ENCODE results near the gene TUBB6.

Gene TUBB6

GRCh38 chr18:12291690-12292089, 16.4 kb upstream of the TUBB6 start:
- DNase-seq: no peak

GRCh38 chr18:12293831-12294230, 14.2 kb upstream of the TUBB6 start:
- DNase-seq: no peak

DNA sequence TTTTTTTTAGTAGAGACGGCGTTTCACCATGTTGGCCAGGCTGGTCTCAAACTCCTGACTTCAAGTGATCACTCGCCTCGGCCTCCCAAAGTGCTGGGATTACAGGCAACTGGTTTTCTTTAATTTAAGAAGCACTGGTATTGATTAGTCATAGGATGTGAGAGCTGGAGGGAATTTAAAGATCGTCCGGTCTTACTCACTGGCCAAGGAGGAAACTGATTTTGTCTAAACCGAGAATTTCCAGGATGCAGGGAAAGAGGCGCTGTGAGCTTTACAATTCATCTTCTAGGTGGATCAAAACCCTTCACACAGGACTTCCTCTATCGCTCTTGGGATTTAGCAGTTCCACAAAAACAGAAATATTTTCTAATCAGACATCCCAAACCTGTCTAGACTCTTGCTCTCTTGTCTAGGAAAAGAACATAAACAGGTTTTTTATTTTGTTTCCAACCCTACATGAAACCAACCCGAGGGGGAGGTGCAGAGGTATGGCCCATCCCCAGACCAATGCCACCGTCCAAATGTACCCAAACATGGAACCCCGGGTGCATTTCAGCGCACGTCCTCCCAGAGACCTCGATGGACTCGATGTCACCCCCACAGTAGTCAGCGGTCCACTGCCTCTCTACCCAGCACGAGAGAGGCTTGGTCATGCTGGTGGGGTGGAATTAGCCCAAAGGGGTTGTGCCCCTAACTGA, 12.5 kb upstream of the TUBB6 start:
- no peak for DNase-seq

DNA sequence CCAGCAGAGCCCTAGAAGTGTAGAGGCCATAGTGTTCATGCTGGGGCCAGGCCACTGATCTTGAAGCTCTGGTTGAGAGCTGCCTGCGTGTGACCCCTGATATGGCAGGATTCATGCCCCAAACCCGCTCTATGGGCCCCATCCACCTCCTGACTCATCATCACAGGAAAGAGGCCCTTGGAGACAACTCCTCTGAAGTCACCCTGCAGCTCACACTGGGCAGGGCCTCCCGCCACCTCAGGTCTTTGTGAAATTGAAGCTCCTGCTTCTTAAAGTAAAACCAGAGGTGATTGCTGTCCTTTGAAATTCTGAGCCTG, 12.0 kb upstream of the TUBB6 start:
- DNase-seq: no peak

DNA sequence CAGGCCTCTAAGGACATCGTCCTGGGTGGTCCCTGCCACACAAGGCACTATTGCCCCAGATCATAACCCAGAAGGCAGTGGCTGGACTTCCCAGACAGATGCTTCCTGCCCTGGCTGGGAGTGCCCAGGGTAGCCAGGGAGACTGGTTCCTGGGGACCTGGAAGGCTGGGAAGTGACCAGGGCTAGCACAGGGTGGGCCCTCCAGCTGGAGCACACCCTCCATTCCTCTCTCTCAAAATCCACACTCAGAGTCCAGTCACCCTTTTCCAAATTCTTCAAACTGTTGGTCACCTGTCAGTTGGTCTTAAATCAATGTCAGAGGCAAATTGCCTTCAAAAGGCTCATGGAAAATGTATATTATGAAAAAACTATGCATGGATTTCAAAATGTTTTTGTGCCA, 11.6 kb upstream of the TUBB6 start:
- no peak for DNase-seq

GRCh38 chr18:12299862-12300261, 8.2 kb upstream of the TUBB6 start:
- no peak for DNase-seq

GRCh38 chr18:12301263-12302005, 6.6 kb upstream of the TUBB6 start:
- DNase-seq: no peak

GRCh38 chr18:12302391-12303147, 5.5 kb upstream of the TUBB6 start:
- no peak for DNase-seq

GRCh38 chr18:12304351-12305210, 3.5 kb upstream of the TUBB6 start:
- DNase-seq: no peak

DNA sequence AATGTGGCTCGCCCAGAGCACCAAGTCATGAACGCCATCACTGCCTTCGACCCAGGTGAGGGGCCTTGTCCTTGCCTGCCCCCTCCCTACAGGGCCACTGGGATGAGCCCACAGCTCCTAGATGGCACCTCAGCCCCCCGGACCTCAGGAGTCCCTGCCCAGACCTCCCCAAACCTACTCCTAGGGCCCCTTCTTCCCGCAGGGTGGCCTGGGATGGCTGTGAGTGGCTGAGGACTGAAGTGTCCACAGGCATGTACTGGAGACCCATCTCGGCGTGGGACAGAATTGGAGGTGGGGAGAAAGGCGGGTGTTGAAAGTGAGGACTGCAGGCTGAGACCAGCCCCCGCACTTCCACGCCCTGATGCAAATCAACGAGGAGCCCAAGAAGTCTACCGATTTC, 2.8 kb upstream of the TUBB6 start:
- no peak for DNase-seq

DNA sequence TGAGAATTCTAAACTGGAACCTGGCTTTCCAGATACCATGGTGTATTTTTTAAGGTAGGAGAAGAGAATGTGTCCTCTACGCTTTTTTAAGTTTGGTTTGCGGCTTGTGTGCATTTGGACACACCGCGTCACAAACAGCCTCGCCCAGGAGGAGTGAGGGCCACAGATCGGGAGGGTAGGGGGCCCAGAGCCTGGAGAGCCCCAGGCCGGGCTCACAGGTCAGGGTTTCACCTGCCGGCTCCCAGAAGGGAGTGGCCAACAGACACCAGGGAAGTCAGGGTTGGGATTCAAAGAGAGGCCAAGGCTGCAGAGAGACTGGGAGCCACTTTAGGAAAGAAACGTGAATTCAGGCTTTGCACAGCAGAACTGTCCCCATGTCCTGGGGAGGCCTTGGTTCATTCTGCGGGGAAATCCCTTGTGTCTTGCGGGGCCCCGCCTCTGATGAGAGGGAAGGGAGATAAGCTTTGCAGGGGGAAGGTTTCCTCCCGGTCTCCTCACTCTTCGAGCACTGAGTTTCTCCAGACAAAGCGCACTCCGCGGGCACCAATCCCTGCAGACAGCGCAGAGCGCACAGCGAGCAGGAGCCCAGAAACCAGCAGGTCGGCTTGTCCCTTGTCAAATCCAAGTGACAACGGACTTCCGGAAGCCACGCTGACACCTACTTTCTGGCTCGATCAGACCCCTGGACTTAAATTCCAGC, 2.0 kb upstream of the TUBB6 start:
- DNase-seq: no peak

- no peak for DNase-seq
Observed at GRCh38 chr18:12306752-12307700, 1.0 kb upstream of the TUBB6 start.

DNA sequence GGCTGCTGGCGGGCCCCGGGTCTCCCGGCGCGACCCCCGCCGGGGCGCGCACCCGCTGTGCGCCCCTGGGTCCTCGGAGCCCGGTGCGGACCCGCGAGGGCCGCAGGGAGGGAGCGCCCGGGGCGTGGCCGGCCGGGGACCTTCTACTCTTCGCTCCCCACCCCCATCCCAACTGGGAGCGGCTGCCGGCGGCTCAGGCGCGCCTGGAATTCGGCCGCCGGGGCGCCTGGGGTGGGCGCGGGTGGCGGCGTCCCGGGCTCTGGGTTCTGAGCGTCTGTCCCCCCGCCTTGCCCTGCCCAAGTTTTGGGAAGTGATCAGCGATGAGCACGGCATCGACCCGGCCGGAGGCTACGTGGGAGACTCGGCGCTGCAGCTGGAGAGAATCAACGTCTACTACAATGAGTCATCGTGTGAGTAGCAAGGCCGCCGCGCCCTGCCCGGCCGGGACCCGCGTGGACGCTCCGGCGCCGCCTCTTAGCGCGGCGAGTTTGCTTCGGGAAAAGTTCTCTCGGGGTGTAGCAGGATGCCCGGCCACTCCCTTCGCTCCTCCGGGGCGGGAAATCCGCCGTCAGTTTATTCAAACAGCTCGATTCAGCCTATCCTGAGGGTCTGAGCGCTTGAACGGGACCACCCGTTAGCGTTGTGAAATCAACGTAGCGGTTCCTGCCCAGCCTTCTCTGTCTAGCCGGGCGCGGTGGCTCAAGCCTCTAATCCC, 502 bp downstream of the TUBB6 start:
- DNase-seq: no peak

GRCh38 chr18:12309683-12310198, 1.7 kb downstream of the TUBB6 start:
- no peak for DNase-seq

GRCh38 chr18:12310762-12311161, 2.7 kb downstream of the TUBB6 start:
- DNase-seq: no peak

DNA sequence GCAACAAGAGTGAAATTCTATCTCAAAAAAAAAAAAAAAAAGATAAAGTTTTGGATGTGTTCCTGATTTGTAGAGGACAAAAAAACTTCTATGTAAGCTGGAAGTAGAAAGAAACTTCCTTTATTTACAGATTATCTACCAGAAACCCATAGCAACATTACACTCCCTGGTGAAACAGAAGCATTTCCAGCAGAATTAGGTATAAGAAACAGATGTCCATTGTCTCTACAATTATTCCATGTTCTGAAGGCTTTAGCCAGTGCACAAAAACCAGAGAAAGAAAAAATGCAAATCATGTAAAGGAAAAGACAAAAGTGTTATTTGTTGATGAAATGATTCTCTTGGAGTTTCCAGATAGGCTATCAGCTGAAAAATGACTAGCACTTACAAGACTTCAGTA, 4.9 kb downstream of the TUBB6 start:
- DNase-seq: no peak

DNA sequence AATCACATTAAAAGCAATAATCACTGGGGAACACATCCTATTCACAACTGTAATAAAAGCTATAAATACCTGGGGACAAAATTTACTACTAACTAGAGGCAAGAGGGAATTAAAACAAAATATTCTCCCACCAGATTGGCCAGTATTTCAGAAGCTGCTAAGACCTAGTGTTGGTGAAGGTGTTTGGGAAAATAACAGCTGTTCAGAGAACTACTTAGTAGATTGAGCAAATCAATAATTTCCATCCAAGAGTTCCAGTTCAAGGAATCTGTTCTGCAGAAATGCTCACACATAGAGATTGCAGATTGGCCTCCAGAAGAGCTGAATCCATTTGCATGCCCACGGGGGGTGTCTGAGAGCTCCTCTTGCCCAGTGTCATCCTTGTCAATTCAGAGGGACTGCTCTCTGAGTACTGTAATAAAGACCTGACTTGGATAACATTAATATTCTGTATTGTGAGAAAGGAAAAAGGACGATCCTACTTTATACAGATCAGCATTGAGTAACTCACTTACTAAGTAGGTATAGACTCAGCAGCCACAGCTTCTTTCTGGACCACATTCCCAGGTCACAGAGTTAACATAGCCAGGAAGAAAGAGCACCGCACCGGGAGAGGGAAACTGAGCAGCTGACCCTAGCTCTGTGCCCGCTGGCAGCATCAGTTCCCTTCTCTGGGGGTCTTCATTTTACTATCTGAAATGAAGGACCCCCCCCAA, 5.6 kb downstream of the TUBB6 start:
- DNase-seq: no peak

DNA sequence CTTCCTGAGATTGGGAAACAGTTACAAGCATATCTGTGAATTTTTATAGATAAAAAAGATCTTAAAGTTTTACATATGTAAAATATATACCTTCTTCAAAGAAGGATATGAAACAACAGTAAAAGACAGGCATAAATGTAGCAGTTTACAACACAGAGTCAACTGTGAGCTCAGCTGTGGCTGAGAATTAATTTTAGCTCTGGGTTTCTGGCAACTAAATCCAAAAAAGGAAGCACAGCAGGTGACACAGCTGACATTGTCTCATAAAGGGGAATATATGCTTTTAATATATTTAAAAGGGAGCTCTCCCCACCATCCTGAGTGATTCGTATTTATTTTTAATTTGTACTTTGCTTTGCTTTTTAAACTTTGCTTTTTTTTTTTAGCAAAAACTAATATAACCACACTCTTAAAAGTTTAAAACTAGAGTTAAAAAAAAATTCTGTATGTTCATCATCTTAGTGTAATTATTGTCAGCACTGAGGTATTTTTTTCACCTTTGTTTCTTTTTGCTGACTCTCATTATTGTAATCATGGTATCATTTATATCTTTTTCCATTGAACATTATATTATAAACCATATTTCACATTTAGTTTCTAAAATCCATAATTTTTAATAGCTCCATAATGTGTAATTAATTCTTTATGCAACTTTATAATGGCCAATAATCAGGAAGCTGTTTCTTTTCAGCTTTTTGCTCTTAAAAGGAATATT, 6.7 kb downstream of the TUBB6 start:
- no peak for DNase-seq

DNA sequence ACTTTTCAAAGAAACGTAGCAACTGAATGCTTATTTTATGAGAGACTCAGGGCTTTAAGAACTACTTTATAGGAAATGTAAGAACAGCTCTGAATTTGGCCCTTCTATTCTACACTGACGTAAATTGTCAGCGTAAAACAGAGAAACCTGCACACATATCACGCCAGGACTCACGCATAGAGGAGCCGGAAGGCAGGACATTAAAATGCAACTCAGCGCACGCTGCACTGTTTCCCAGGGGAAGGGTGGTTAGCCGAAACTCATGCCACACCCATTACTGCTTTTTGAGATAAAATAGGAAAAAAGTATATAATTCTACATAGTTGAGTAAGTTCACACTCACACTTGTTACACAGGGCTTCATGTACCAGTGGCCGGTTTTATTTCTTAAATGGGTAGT, 7.4 kb downstream of the TUBB6 start:
- no peak for DNase-seq
